HEK293T (cell line): ENCODE data around the gene MIPEP.

Experiments used
- BHLHE40 ChIP-seq: fragments of 450-650 bp; IDR thresholded peaks from 2 replicates; pipeline ENCODE4 v1.6.1; 2016; ENCODE audit warnings: mild to moderate bottlenecking, moderate library complexity, borderline replicate concordance
- CTBP1 ChIP-seq: fragments of 450-650 bp; IDR thresholded peaks from 2 replicates; pipeline ENCODE4 v1.6.1; 2016; ENCODE audit warnings: borderline replicate concordance
- FOXK2 ChIP-seq: fragments of 450-650 bp; IDR thresholded peaks from 2 replicates; pipeline ENCODE4 v1.6.1; 2016; ENCODE audit warnings: mild to moderate bottlenecking
- FOXM1 ChIP-seq: fragments of 450-650 bp; IDR thresholded peaks from 2 replicates; pipeline ENCODE4 v1.6.1; 2017; ENCODE audit warnings: mild to moderate bottlenecking, borderline replicate concordance
- L3MBTL2 ChIP-seq: fragments of 450-650 bp; conservative IDR thresholded peaks from 2 replicates; pipeline ENCODE4 v1.6.1; 2016; ENCODE audit warnings: mild to moderate bottlenecking
- LEF1 ChIP-seq: fragments of 450-650 bp; IDR thresholded peaks from 2 replicates; pipeline ENCODE4 v1.6.1; 2017; ENCODE audit warnings: mild to moderate bottlenecking, borderline replicate concordance
- NFRKB ChIP-seq: fragments of 450-650 bp; IDR thresholded peaks from 2 replicates; pipeline ENCODE4 v1.6.1; 2016; ENCODE audit warnings: mild to moderate bottlenecking, moderate library complexity
- SP1 ChIP-seq: fragments of 450-650 bp; IDR thresholded peaks from 2 replicates; pipeline ENCODE4 v1.6.1; 2017
- SUZ12 ChIP-seq: fragments of 450-650 bp; IDR thresholded peaks from 2 replicates; pipeline ENCODE4 v1.6.1; 2016; ENCODE audit warnings: mild to moderate bottlenecking
- TARDBP ChIP-seq: fragments of 450-650 bp; IDR thresholded peaks from 2 replicates; pipeline ENCODE4 v1.6.1; 2016

DNA sequence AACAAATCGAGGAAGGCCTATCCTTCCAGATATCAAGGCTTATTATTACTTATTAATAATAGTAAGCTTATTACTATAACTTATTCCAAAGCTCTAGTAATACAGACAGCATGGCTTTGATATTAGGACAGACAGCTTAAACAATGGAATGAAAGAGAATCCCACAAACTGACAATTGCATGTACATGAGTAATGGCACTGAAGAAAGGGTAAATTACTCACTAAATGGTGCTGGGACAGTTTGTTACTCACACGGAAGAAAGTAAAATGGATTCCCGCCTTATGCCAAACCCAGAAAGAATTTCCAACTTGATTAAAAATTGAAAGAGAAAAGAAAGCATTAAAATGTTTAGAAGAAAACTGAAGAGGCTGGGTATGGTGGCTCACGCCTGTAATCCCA lies 60.3 kb downstream of the MIPEP start:
- no peak for TF ChIP-seq BHLHE40
- no peak for TF ChIP-seq SUZ12
- TF ChIP-seq SP1: no peak
- TF ChIP-seq LEF1: no peak
- no peak for TF ChIP-seq FOXM1
- no peak for TF ChIP-seq L3MBTL2
- TF ChIP-seq FOXK2: no peak
- no peak for TF ChIP-seq NFRKB
- TF ChIP-seq CTBP1: no peak
- no peak for TF ChIP-seq TARDBP
